K562 (cell line): ENCODE measurements around the gene IMPDH2. TPM values are rescaled to one million over a fixed set of nuclear protein-coding genes. Genes with fewer than 3 reads are reported as not detected.

ENCODE experiments used
- SAP30 ChIP-seq: fragments of 200-600 bp; sonication (generic); IDR thresholded peaks from 2 replicates; pipeline ENCODE4 v1.6.1; 2012; ENCODE audit warnings: borderline replicate concordance, low read depth, mild to moderate bottlenecking, moderate library complexity, low read length, control low read depth, inconsistent platforms; ENCODE audit not compliant: insufficient read depth, poor library complexity, severe bottlenecking
- SMAD4 ChIP-seq: fragments of 250-450 bp; sonication (Bioruptor Pico); conservative IDR thresholded peaks from 2 replicates; pipeline ENCODE4 v1.8.0; 2021; ENCODE audit warnings: inconsistent platforms, mild to moderate bottlenecking, moderate library complexity
- polyA plus RNA-seq, 8 experiments: library from polyadenylated mRNA; depleted of rRNA in 4 of 8; stranded (reverse) in 5 of 8; unstranded in 3 of 8; fragments of >200 nt; fragmentation: Nextera tagmentation in 2 of 8; fragmentation: Illumina TruSeq in 1 of 8; extraction: Ambion mirVana in 2 of 8; extraction: Trizol in 1 of 8; gene quantifications; 2 replicates each; pipeline versions ENCODE4 v1.2.1 to v1.2.3, GENCODE V29; 2011 to 2014; ENCODE audit warnings: inconsistent platforms in 1 of 8, missing spikeins in 1 of 8
- total RNA-seq, 7 experiments: library from RNA; depleted of rRNA in 6 of 7; stranded (reverse); fragments of >200 nt in 6 of 7; fragmentation: Illumina TruSeq in 2 of 7; extraction: Trizol in 2 of 7; gene quantifications; 2 replicates each; pipeline versions ENCODE4 v1.2.1 to v1.2.3, GENCODE V29; 2011 to 2021; ENCODE audit warnings: low replicate concordance in 1 of 7
- TF ChIP-seq, protein P1 (sequence below), 2 experiments: fragments of 450-650 bp; IDR thresholded peaks; 2 replicates each; pipeline ENCODE4 v1.6.1; 2016; ENCODE audit warnings: mild to moderate bottlenecking in 2 of 2, borderline replicate concordance in 1 of 2, low read depth in 1 of 2, moderate library complexity in 1 of 2
- TF ChIP-seq, protein P2 (sequence below), 3 experiments: fragments of 200-800 bp in 1 of 3; fragments of 250-450 bp in 1 of 3; fragments of 450-650 bp in 1 of 3; sonication (Bioruptor Pico) in 1 of 3; sonication (Bioruptor generic) in 1 of 3; formaldehyde crosslinking in 1 of 3; IDR thresholded peaks; 2 replicates each; pipeline versions ENCODE4 v1.6.1 to v1.8.0; 2016 to 2022; ENCODE audit warnings: mild to moderate bottlenecking in 2 of 3, missing genetic modification characterization in 2 of 3, missing compliant biosample characterization in 1 of 3, moderate library complexity in 1 of 3

IMPDH2 gene
- total and polyA plus RNA-seq, 9 of the 15 experiments (the other 6 are each of a cell fraction or from before 2014, with no cell fraction given): 318 to 507 (median 366) TPM

GRCh38 chr3:49017971-49018706, 11.1 kb downstream of the IMPDH2 start, which contains the start of gene DALRD3 (continued):
- TF ChIP-seq, protein P1, sequence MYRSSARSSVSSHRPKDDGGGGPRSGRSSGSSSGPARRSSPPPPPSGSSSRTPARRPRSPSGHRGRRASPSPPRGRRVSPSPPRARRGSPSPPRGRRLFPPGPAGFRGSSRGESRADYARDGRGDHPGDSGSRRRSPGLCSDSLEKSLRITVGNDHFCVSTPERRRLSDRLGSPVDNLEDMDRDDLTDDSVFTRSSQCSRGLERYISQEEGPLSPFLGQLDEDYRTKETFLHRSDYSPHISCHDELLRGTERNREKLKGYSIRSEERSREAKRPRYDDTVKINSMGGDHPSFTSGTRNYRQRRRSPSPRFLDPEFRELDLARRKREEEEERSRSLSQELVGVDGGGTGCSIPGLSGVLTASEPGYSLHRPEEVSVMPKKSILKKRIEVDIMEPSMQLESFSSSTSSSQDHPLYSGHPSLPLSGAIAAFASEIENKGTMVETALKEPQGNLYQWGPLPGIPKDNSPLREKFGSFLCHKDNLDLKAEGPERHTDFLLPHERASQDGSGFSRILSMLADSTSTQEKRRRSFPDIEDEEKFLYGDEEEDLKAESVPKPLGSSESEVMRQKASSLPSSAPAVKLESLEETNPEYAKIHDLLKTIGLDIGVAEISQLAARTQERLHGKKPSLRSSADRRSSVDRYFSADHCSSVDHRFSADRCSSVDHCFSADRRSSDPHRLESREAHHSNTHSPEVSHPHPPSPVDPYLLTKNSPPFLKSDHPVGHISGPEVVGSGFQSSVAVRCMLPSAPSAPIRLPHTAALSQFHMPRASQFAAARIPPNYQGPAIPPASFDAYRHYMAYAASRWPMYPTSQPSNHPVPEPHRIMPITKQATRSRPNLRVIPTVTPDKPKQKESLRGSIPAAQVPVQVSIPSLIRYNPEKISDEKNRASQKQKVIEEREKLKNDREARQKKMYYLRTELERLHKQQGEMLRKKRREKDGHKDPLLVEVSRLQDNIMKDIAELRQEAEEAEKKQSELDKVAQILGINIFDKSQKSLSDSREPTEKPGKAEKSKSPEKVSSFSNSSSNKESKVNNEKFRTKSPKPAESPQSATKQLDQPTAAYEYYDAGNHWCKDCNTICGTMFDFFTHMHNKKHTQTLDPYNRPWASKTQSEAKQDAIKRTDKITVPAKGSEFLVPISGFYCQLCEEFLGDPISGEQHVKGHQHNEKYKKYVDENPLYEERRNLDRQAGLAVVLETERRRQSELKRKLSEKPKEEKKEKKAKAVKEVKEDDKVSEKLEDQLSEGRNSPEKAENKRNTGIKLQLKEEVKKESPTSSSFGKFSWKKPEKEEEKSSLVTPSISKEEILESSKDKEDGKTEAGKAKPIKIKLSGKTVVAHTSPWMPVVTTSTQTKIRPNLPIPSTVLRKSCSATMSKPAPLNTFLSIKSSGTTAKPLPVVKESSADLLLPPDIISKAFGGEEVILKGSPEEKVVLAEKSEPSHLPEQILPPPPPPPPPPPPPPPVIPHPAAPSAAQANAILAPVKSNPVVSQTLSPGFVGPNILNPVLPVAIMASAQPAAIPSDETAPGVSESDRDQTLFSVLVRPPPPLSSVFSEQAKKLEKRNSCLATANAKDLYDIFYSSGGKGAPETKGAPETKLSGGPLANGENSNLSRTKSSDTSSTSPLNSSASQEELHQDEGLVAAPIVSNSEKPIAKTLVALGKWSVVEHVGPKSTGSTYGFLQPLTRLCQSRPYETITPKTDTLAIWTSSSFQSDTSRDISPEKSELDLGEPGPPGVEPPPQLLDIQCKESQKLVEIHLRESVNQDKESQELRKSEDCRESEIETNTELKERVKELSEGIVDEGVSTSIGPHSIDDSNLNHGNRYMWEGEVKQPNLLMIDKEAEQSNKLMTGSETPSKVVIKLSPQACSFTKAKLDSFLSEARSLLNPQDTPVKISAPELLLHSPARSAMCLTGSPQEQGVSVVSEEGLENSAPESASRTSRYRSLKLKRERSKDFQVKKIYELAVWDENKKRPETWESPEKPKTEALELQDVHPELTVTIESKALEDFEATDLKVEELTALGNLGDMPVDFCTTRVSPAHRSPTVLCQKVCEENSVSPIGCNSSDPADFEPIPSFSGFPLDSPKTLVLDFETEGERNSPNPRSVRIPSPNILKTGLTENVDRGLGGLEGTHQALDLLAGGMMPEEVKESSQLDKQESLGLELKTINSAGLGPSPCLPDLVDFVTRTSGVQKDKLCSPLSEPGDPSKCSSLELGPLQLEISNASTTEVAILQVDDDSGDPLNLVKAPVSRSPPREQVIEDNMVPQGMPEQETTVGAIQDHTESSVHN (IDR thresholded peaks at IDR 0.05; ENCODE audit: borderline replicate concordance in 1 of 2, low read depth in 1 of 2): no peak
- TF ChIP-seq SMAD4 (CRISPR knock-in tag): peak; percentile 84
- peak; percentile 68 for TF ChIP-seq SAP30
- TF ChIP-seq, protein P2, sequence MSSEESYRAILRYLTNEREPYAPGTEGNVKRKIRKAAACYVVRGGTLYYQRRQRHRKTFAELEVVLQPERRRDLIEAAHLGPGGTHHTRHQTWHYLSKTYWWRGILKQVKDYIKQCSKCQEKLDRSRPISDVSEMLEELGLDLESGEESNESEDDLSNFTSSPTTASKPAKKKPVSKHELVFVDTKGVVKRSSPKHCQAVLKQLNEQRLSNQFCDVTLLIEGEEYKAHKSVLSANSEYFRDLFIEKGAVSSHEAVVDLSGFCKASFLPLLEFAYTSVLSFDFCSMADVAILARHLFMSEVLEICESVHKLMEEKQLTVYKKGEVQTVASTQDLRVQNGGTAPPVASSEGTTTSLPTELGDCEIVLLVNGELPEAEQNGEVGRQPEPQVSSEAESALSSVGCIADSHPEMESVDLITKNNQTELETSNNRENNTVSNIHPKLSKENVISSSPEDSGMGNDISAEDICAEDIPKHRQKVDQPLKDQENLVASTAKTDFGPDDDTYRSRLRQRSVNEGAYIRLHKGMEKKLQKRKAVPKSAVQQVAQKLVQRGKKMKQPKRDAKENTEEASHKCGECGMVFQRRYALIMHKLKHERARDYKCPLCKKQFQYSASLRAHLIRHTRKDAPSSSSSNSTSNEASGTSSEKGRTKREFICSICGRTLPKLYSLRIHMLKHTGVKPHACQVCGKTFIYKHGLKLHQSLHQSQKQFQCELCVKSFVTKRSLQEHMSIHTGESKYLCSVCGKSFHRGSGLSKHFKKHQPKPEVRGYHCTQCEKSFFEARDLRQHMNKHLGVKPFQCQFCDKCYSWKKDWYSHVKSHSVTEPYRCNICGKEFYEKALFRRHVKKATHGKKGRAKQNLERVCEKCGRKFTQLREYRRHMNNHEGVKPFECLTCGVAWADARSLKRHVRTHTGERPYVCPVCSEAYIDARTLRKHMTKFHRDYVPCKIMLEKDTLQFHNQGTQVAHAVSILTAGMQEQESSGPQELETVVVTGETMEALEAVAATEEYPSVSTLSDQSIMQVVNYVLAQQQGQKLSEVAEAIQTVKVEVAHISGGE (CRISPR knock-in tag; IDR thresholded peaks at IDR 0.05): peak in 1 of 3 experiments; percentile 81; a peak in 2 of 6 replicates
